Amniotic stem cell (primary cell): Measurements from ENCODE around the gene RAD51B.

Experiments used
- DNase-seq: peaks from one replicate; lab custom pipeline; 2025; lab: John Stamatoyannopoulos, UW

The RAD51B gene

GRCh38 chr14:68337279-68337678, 517.7 kb downstream of the RAD51B start:
- no peak for DNase-seq

GRCh38 chr14:68340262-68340661, 520.7 kb downstream of the RAD51B start:
- no peak for DNase-seq

GRCh38 chr14:68341411-68342212, 522.0 kb downstream of the RAD51B start:
- no peak for DNase-seq

- DNase-seq = no peak
Observed at GRCh38 chr14:68342216-68342763, 522.7 kb downstream of the RAD51B start.

GRCh38 chr14:68343534-68344118, 524.0 kb downstream of the RAD51B start:
- no peak for DNase-seq

- no peak for DNase-seq
Observed at GRCh38 chr14:68345738-68346137, 526.2 kb downstream of the RAD51B start.

GRCh38 chr14:68346556-68347343, 527.2 kb downstream of the RAD51B start:
- no peak for DNase-seq

GRCh38 chr14:68349900-68350629, 530.5 kb downstream of the RAD51B start:
- no peak for DNase-seq

- no peak for DNase-seq
Observed at GRCh38 chr14:68355415-68355814, 535.8 kb downstream of the RAD51B start.

- DNase-seq = no peak
Observed at GRCh38 chr14:68357777-68358176, 538.2 kb downstream of the RAD51B start.

- no peak for DNase-seq
Observed at GRCh38 chr14:68358500-68358899, 538.9 kb downstream of the RAD51B start.

- no peak for DNase-seq
Observed at GRCh38 chr14:68359022-68359836, 539.6 kb downstream of the RAD51B start.

- no peak for DNase-seq
Observed at GRCh38 chr14:68359837-68360552, 540.4 kb downstream of the RAD51B start.

GRCh38 chr14:68361231-68361630, 541.7 kb downstream of the RAD51B start:
- DNase-seq = no peak

GRCh38 chr14:68362846-68363245, 543.3 kb downstream of the RAD51B start:
- DNase-seq = no peak

GRCh38 chr14:68363466-68363842, 543.9 kb downstream of the RAD51B start:
- DNase-seq = no peak

GRCh38 chr14:68363843-68364767, 544.5 kb downstream of the RAD51B start:
- DNase-seq = no peak

GRCh38 chr14:68364792-68365192, 545.2 kb downstream of the RAD51B start:
- DNase-seq = no peak

GRCh38 chr14:68365228-68365627, 545.6 kb downstream of the RAD51B start:
- DNase-seq = no peak
